Epithelial cell of esophagus (primary cell): ENCODE measurements around the gene SURF4.
A peak's percentile ranks its signal among the peaks of the same experiment; 100 is the strongest.
"Not testable (repeated sequence)": the region's sequence is repeated elsewhere in the genome, so short reads cannot be mapped to it uniquely, and the experiment has no call there.

Source experiments
- DNase-seq: peaks from one replicate; pipeline ENCODE4 v3.0.0; 2010; ENCODE audit warnings: low read depth
- H3K4me3 ChIP-seq: 2 replicates; pipeline ENCODE4 v1.5.1; 2011; ENCODE audit warnings: mild to moderate bottlenecking, low read length, control low read depth
- CTCF ChIP-seq: IDR thresholded peaks from 2 replicates; pipeline ENCODE4 v1.5.1; 2011; ENCODE audit warnings: low read depth, mild to moderate bottlenecking, low read length, control low read depth, inconsistent platforms; ENCODE audit not compliant: insufficient read depth; ENCODE audit errors: missing control alignments

Gene SURF4

DNA sequence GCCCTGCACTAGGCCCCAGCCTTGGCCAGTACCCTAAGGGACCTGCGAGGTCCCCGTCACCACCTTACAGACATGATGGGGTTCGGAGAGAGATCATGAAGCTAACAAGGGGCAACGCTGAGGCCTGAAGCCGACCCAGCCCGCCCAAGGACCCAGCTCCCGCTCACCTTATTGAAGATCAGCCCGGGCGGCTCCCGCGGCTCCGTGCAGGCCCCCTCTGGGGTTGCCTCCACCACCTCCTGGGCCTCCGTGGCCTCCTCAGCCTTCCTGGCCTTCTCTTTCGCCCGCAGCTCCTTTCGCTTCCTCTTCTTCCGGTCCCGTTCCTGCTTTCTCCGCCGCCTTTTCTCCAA, 43.5 kb downstream of the SURF4 start:
- DNase-seq = no peak
- H3K4me3 ChIP-seq = no peak overlapping the region
- TF ChIP-seq CTCF = no peak

- no peak for TF ChIP-seq CTCF
- no peak for DNase-seq
- no peak overlapping the region for H3K4me3 ChIP-seq
Measured at GRCh38 chr9:133331641-133332380, 44.0 kb downstream of the SURF4 start.

DNA sequence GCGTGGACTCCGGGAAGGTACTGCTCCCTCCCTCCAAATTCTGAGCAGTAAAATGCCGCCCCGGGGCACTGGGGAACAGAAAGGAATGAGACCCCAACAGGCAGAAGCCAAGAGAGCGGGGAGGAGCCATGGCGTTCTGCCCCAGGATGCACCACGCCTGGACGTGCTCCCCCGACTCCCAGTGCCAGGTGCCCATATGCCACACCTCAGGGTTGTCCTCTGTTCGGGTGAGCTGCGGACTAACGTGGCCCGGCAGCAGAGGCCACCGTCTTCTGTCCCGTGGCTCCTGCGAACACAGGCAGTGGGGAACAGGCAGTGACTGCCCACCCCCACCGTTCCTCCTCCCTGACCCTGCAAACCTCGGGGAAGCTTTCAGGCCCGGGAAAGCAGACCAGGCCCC, 44.6 kb downstream of the SURF4 start:
- no peak overlapping the region for H3K4me3 ChIP-seq
- TF ChIP-seq CTCF = no peak
- no peak for DNase-seq

- not testable (repeated sequence) for H3K4me3 ChIP-seq
- DNase-seq = peak; percentile 34
- peak; percentile 66 for TF ChIP-seq CTCF
Measured at GRCh38 chr9:133329306-133330156, 46.3 kb downstream of the SURF4 start.

DNA sequence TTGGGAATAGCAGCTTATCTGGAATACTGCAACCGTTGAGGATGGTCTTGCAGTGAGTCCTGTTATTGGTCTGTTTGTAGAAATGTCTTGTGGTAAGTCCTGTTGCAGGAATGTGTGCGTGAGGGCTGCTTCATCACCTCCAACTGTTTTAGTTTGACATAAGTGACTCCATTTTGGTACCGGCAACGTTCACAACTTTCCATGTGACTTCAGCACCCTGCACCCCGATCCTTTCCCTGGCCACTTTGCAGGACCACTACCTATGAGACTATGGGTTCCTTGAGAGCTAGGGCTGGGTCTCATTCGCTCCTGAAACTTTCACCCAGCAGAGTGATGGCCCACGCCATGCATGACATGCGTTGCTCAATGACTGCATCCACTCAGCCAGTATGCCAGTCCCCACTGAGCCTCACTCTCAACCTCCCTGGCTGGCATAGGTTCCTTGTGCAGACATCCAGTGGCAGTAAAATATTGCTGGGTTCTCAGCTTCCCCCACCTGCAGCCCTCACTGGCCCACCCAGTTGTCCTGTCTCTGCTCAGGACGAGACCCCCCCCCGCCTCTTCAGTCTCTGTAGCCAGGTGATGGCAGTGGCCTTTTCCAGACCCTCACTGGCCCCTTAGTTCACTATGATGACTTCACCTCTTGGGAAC, 47.9 kb downstream of the SURF4 start:
- no peak for TF ChIP-seq CTCF
- no peak overlapping the region for H3K4me3 ChIP-seq
- DNase-seq = no peak

DNA sequence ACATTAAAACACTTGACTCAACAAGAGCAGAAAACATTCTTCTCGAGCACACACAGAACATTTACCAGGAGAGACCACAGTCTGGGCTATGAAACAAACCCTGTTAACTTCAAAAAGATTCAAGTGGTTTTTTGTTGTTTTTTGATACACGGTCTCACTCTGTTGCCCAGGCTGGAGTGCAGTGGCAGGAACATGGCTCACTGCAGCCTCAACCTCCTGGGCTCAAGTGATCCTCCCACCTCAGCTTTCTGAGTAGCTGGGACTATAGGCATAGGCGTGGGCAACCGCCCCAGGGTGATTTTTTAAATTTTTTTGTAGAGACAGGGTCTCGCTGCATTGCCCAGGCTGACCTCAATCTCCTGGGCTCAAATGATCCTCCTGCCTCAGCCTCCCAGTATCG, 48.8 kb downstream of the SURF4 start:
- not testable (repeated sequence) for H3K4me3 ChIP-seq, DNase-seq

DNA sequence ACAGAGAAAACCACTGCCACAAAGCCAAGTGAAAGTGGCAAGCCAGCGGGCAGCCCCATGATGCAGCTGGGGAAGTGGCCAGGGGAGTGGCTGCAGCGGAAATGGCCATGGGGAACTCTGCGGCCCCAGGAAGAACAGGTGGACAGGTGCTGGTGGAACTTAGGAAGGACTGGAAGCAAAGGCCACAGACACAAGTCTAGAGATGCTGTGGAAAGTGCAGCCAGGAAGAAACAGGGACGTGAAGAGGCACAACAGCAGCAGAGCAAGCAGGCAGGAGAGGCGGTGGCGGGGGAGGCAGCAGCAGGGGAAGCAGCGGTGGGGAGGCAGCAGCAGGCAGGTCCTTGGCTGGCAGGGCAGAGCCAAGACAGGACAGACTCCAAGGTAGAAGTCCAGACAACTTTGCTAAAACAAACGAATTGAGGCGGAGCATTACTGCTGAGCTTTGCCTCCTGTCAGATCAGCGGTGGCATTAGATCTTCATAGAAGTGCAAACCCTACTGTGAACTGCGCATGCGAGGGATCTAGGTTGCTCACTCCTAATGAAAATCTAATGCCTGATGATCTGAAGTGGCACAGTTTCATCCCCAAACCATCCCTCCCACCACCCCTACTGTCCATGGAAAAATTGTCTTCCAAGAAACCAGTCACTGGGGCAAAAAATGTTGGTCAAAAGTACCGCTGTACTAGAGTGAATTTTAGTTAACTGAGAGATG, 51.7 kb downstream of the SURF4 start:
- DNase-seq = no peak
- no peak for TF ChIP-seq CTCF
- no peak overlapping the region for H3K4me3 ChIP-seq
